NOMO-1 treated with dmso at 0.1 percent for 144 hours (cell line): ENCODE results near the gene DDX31.
"Not testable (repeated sequence)": the region's sequence is repeated elsewhere in the genome, so short reads cannot be mapped to it uniquely, and the experiment has no call there.

Source experiments
- DNase-seq: peaks from one replicate; lab custom pipeline; 2025; ENCODE audit not compliant: unreplicated experiment; lab: John Stamatoyannopoulos, UW

DDX31 gene

DNA sequence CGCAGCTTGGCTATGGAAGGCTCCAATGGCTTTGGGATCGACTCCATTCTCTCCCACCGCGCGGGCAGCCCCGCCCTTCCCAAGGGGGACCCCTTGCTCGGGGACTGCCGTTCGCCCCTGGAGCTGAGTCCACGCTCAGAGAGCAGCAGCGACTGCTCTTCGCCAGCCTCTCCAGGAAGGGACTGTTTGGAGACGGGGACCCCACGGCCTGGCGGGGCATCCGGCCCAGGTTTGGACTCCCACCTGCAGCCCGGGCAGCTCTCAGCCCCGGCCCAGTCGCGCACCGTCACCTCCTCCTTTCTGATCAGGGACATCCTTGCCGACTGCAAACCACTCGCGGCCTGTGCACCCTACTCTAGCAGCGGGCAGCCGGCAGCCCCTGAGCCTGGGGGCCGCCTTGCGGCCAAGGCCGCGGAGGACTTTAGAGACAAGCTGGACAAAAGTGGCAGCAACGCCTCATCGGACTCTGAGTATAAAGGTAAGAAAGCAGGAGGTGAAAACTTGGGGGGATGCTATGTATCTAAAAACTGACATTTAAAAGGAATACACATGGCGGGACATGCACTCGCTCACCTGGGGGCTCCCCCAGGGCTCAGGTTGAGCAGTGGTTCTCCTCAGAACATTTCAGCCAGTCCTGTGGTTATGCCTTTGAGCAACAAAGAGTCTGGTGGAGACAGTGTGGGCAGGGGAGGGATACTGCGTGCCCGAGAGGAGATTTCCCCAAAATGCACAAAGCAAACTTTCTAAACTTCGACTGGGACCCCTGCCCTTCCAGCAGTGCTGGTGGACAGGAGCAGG lies 86.8 kb downstream of the DDX31 start:
- no peak for DNase-seq

DNA sequence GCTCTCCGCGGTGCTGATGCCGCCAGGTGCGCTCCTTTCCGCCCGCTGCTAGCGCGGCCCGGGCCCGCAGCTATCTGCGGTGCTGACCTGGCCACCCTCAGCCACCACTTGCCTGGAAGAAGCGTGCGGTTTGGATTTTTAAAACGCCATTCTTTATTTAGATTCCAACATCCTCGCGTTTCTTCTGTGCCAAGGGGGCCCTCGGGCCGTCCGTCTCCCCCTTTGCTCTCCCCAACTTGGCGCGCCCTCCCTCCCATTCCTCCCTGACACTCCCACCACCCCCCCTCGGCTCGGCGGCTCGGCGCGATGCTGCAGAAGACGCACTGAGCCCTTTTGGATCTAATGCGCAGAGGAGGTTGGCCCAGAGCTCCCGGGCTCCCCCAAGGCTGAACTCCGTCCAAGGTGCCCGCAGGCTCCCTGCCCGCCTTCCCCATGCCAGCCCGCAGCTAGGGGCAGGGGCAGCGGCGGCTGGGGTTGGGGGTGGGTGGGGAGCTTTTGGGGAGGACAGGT lies 87.5 kb downstream of the DDX31 start, which contains the start of gene BARHL1:
Gene BARHL1, plus strand, starts transcription at position 331 of the 510 bp plus-strand sequence. CDS start 192 bp downstream, outside the sequence.
- no peak for DNase-seq

DNA sequence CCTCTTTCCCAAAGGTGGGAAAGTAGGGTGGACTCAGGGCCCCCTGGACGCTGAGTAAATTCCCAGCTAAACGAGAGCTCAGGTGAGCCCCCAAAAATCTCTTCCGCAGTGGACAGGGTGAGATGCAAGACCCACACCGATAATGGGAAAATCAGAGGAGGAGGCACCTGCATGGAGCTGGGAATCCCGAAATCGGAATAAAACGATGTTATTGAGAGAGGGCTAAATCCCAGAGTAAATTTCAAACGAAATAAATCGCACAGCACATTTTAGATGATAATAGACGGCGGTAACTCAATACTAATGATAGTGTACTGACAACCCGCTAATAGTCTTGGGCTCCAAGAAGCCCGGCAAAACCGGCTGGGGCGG lies 90.4 kb downstream of the DDX31 start:
- no peak for DNase-seq

DNA sequence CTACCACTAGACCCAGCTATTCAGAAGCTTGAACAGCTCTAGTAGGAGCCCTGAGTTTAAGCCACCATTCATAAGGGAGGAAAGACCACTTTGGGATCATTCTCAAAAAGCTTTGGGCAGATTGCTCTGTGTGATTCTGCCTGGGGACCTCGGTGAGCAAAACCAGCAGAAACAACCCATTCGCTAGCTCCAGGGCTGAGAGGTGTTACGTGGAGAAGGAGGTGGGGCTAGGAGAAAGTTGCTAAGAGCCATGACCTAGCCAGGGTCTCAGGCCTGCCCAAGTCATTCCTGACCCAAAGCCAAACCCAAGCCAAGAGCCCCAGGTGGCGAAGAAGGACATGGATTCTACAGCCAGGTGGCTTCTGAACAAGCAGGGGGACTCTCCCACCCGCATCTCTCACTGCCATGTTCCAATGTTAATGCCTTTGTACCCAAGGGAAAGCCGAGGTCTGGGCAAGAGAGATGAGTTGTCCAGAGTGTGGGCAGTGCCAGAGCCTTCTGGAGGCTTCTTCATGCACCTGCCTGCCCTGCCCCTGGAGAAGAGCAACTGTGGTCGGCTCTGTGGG lies 91.3 kb downstream of the DDX31 start:
- no peak for DNase-seq

DNA sequence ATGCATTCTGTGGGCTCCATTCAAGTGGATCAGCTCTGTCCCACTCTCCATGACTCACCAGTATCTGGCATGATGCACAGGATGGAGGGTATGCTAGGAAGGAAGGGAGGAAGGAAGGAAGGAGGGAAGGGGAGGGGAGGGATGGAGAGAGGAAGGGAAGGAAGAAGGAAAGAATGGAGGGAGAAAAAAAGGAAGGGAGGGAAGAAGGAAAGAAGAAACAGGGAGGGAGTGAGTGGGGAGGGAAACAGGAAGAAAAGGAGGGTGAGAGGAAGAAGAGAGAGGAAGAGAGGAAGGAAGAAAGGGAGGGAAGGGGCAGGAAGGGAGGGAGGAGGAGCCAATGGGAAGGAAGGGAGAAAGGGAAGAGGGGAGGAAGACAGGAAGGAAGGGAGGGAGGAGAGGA lies 92.7 kb downstream of the DDX31 start:
- DNase-seq = no peak

DNA sequence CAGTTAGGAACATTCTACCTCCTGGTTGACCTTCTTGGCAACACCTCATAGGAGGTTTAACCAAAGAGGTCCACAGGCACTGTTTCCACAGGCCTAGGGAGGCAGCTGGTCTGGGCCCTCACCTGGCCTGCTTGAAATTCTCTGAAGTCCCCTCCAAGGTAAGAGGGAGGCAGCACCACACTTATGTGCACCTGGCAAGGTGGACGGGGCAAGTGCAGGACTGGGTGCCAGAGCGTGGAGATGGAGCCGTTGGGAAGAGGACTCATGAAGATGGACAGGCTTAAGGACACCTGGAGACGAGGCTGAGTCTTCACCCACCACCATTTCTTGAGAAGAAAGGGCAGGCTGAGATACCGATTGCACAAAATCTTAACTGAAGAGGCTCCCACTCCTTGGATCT lies 94.0 kb downstream of the DDX31 start:
- no peak for DNase-seq

DNA sequence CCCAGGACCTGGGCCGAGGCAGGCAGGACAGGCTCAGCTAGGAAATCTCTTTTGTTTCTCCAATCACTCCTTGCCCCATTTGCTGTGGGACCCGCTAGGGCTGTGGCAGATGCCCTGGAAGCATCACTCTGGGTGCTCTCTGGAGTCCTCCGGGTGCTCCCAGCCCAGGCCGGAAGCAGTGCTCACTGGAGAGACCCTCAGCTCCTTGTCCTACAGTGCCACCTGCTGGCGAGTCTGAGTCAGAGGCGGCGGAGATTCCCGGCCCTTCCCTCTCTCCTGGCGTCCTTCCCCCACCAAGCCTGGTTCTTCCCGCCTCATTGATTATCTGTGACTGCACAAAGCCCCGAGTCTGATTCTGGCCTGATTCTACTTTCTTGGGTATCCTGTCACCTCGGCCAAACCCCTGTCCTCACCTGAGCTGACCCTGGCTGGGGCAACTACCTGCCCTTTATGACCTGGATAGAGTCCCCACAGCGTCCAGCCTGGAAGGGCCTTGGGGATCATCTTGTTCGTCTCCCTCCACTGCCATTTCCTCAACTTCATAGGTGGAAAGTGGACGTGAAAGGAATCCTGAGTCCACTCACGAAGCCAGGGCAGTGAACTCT lies 94.7 kb downstream of the DDX31 start:
- DNase-seq = no peak

DNA sequence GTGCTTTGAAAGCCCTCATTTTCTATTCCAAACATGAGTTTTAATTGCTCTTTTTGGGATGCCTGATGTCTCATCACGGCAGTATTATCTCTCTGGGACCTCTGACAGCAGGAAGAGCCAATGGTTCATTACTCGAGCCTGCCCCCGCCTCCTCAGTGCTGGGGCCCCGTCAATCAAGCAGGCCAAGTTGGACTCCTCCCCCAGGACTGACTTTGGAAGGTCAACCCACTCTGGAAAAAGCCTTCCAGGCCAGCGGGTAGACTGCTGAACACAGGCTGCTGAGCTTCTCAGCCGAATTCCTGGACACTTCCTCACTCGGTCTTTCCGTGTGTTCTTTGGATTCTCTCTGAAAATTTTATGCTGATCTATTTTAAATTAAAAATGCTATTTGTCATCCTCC lies 96.9 kb downstream of the DDX31 start:
- DNase-seq = no peak

DNA sequence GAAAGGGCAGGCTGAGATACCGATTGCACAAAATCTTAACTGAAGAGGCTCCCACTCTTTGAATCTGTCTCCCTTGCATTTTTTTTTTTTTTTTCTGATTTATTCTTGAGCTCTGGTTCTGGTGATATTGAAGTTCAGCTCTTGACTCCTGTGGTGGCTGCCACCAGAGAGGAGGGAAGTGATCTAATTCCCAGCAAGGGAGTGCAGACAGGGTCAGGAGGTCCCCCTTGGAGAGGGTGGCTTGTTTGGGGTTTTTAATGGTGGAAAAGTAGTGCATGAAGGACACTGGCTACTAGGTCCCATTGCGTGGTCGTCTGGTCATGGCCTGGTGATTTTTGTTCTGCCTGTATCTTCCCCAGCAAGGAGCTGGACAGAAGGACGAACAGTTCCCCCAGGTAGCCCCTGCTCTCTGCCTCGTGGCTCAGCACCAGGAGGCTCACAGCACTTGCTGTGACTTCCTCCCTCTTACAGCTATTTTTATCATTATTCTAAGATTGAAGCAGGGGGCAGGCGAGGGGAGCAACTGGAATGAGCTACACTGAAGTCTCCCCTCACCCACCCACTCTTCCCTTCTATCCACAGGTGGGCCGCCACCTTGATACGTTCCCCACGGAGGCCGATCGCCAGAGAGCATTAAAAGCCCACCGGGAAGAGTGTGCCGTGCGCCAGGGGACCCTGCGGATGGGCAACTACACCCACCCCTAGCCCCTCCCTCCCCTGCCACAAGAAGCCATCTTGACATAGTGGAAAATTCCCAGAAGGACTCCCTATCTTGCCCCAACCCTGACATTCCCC lies 97.8 kb downstream of the DDX31 start:
- no peak for DNase-seq

DNA sequence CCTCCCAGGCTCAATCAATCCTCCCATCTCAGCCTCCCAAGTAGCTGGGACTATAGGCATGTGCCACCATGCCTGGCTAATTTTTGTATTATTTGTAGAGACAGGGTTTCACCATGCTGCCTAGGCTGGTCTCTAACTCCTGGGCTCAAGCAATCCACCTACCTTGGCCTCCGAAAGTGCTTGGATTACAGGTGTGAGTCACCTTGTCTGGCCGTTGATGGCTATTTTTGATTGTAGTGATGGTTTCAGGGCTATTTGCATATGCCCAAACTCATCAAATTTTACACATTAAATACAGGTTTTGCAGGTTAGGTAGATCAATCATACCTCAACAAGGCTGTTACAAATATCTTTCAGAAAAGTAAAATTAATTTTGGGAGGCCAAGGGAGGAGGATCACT lies 101.0 kb downstream of the DDX31 start:
- DNase-seq = not testable (repeated sequence)

DNA sequence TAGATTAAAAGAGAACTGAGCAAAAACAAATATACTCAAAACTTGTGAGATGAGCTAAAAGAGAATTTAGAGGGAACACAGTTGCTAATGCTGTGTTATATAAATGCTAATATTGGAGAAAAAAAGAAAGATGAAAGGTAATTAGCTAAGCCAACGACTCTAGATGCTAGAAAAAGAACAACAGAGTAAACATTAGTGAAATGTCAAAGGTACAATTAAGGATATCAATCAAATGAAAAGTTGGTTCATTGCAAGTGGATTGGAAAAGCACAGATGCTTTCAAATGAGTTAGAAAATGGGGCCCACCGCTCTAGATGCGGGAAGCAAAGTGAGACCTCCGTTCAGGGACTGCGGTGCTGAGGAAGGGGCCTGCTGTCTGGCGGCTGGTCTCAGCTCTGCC lies 105.3 kb downstream of the DDX31 start:
- no peak for DNase-seq

DNA sequence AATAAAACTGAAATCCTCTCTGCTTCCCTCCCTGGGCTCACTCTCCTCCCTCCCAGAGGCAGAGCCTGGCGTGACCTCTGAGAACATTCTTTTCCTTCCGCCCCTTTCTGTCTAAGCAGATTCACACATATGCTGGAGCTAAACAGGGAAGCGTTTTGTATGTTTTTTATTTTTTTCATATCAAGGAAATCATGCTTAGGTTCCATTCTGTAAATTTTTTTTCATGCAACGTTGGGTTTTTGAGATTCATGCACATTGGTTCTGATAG lies 107.5 kb downstream of the DDX31 start:
- no peak for DNase-seq

DNA sequence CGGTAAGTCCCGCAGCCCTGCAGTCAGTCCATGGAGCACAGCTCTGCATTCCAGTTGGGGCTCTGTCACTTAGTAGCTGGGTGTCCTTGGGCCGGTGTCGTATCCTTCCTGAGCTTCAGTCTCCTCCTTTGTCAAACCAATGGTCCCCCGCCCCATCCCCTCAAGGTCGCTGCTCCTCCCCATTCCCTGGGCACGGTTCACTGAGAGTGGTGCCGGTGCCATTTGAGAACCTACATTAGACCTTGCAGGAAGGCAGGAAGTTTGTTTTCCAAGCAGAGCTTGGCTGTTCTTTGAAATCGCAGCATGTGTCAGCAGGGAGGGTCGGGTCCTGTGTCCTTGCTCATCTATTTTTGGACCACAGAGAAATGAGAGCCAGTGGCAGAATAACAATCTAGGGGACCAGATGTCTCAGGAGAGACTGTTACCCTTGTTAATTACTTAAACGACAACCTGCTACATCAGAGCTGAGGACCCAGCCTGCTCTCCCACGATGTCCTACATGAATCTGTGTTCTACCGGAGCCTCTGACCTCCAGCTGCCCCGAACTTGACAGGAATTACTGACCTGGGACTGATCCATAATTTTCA lies 109.1 kb downstream of the DDX31 start:
- DNase-seq = no peak

DNA sequence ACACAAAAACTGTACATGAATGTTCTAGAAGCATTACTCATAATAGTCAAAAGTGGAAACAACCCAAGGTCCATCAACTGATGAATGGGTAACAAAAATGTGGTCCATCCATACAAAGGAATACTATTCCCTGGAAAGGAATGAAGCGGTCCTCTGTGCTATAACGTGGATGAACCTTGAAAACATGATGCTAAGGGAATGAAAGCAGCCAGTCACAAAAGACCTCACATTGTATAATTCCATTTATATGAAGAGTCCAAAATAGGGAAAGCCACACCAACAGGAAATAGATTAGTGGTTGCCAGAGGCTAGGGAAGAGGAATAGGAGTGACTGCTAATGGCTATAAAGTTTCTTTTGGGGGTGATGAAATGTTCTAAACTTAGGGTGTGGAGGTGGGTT lies 110.1 kb downstream of the DDX31 start:
- DNase-seq = no peak

DNA sequence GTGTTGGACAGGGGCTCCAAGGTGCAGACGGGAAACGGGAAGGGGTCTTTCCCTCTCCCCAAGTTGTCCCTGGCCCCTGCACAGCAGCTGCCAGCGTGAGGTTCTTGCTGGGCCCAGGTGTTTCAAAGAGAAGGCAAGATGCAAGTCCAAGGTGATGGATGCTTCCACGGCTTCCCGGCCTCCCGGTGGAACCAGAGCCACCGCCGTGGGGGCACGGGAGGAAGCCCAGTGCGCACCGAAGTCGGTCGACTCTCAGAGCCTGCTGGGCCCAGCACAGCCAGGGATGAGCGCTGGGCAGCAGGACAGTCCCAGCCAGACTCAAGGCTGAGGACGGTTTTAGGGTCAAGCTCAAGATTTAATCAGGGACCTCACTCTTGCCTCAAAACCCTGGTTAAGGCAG lies 112.6 kb downstream of the DDX31 start:
- DNase-seq = no peak

DNA sequence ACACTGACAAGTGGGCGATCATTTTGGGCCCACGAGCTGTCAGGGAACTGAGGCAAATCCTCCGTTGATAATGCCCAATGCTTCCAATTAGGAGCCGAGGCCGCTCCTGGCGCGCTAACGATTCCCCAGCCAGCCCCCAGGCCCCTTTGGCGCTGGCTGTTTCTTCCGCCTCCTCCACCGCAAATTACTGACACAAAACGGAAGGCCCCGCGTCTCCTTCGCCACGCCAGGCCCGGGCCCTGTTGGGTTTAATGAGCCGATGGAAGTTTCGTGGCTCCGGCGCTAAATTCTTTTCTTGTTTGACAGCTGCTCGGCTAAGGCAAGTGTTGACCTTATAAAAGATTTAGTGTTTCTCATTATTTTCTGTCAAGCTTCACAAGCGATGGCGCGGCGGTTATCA lies 113.1 kb downstream of the DDX31 start:
- no peak for DNase-seq

DNA sequence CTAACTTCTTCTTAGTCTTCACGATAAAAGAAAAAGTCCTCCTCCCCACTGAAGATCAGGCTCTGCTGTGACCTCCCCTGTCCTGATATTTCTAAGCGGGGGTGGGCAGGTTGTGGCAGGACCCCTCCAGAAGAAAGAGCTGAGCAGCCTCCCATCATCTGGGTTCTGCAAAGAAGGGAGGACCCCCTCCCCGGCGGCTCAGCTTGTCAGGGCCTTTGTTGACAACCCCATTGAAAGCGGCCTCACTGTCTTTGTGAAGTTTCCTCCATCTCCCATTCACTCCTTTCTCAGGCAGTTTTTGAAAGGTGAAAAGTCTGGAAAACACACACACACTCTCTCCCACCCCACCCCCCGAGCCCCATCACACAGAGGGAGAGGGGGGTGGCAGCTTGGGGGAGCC lies 113.5 kb downstream of the DDX31 start:
- no peak for DNase-seq

DNA sequence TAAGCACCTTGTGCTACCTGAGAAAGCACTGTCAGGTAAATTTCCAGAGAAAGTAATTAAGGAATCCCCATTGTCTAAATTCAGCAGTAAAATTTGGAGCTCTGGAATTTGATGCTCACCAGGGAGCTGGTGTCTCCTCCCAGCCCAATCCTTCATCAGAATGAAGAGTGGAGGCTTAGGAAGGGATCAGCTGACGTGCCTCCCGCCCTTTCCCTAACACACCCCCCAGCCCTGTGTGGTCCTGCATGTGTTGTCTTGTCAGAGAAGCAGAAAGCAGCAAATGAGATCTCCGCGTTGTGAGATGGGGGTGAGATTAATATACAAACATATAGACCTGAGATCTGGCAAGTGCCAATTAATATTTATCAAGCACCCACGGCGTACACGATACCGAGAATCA lies 114.3 kb downstream of the DDX31 start:
- no peak for DNase-seq

DNA sequence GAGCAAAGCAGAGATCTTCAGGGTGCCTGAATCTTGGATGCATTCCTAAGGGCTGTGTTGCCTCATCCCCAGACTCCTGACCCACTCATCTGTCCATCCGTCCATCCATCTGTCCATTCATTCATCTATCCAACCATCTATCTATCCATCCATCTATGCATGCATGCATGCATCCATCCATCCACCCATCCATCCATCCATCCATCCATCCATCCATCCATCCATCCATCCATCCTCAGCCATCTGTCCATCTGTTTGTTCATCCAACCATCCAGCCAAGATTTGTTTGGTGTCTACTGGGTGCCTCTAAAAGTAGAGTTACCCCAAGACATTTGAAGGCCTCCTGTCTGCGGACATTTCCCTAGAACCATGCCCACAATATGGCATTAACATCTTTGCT lies 115.0 kb downstream of the DDX31 start:
- no peak for DNase-seq

DNA sequence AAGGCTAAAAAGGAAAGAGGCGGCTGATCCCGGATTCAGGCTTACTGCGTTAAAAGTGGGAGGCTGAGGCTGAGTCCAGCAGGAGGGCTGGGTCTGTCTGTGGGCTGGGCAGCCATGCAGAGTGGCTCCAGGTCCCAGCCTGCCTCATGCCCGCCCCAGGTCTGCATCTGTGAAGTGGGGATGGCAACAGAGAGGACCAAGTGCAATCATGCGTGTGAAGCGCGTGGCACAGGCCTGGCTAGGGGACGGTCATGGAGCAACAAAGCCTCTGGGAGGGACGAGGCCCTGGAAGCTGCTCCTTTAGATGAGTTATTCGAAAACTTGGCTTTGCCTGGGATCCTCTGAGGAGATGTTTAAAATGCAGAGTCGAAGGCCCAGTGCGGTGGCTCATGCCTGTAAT lies 117.7 kb downstream of the DDX31 start:
- DNase-seq = no peak

DNA sequence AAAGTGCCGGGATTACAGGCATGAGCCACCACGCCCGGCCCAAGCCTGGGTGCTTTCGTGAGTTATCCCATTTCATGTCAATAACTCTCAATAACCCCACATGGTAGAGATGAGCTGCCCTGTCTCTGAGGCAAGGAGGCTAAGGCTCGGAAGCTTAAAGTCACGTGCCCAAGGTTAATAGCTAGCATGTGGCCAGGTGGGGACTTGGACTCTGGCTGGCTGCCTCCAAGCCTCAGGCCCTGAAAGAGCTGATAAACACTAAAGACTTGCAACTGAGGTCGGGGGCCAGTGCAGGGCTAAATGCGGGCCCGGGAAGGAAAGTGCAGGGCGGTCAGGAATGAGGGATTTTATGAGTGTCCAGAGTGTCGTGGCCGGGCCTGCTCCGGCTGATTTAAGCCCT lies 118.2 kb downstream of the DDX31 start:
- no peak for DNase-seq
